Cerebellar nuclear complex (tissue), 1 donor: ENCODE results near the gene ZNF710.
"Not testable (repeated sequence)": the region's sequence is repeated elsewhere in the genome, so short reads cannot be mapped to it uniquely, and the experiment has no call there.

Source experiments
- DNase-seq, 2 experiments: peaks; one replicate each; lab custom pipeline; 2025; lab: John Stamatoyannopoulos, UW

The ZNF710 gene

DNA sequence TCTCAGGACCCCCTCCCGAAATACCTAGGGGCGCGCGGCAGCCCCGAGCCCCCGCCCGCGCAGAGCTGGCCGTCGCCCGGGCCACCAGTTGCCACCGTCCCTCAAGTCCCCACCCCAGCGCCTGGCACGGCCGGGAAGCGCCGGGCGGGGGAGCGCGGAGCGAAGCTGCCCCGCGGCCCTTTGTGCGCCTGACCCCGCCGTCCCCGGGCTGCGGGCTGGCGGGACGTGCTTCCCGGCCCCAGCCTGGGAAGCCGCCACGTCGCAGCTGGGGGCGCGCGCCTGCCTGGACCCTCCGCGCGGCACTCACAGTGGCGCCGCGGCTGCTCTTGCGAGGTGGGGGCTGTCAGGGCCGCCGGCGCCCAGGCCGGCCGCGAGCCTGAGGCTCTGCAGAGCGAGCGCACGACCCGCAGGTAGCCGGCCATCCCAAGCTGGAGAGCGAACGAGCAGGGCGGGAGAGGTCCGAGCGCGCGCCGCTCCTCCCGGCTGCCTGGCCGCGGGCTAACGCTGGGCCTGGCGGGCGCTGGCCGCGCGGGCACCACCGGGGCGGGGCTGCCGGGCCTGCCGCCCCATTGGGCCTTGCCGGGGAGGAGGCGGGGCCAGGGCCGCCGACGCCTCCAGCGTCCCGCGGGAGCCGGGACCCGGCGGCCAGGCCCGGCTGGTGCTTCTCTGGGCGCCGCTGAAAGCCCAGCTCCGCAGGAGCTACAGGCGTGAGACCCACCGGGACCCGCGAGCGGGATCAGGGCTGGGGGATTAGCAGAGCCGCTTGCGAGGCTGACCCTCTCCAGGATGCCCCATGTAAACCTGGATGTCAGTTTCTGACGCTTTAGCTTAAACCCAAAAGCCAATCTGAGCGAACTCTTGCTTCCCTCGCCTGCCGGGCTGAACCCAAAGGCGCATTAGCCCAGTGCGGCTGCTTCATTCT, 101.1 kb downstream of the ZNF710 start, which contains the start of gene IDH2:
Gene IDH2, minus strand, starts transcription at position 500 of the 922 bp plus-strand sequence. Its CDS starts 78 bp downstream, at position 422.
- peak in 1 of 2 experiments; percentile 19 for DNase-seq

DNA sequence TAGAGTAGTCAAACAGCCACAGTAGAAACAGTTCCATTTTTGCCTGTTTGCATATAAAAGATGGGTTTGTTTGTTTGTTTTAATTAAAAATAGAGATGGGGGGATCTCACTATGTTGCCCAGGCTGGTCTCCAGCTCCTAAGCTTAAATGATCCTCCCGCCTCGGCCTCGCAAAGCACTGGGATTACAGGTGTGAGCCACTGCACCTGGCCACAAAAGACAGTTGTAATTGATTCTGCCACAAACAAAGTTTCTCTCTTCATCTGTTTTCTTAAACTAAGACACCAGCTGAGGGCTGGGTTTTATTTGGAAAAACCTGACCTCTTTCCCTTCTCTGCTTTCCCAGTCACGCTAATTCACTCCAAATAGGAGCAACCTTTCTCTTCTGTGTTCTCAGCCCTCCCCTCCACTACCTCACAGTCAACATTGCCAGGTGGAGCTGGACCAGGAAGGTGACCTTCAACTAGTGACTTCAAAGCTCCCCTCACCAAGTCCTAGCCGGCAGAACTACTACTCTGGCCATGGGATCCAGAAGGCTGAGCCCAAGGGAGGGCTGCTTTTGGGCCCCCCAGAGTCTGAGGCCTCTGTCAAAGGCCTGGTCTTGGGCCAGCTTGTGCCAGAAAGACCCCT, 102.7 kb downstream of the ZNF710 start:
- no peak for DNase-seq

DNA sequence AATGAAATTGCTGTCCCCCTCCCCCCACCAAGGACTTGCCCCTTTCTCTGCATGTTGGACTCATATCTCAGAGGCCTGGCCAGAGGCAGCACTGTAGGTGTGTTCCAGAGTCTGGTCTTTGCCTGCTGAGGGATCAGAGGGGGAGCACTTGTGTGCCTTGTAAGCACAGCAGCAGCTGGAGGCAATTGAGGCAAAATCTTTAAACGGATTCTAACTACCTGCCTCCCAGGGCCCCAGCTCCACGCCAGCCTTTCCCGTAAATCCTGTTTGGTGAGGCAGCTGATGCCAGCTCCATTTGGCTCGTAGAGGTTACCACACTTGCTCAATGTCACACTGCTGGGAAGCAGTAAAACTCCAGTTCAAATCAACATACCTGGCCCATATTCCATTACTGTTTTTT, 103.4 kb downstream of the ZNF710 start:
- no peak for DNase-seq

DNA sequence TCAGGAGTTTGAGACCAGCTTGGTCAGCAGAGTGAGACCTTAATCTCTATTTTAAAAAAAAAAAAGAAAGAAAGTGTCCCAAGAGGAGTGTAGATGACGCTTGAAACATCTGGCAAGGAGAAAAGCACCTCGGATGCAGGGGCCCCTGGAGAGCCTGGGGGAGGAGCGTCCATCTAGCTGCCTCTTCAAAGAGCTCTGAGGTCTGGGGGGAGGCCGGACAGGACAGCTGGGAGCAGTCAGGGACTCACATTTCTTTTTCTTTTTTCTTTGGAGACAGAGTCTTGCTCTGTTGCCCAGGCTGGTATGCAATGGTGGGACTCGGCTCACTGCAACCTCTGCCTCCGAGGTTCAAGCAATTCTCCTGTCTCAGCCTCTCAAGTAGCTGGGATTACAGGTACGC, 104.4 kb downstream of the ZNF710 start:
- no peak for DNase-seq

DNA sequence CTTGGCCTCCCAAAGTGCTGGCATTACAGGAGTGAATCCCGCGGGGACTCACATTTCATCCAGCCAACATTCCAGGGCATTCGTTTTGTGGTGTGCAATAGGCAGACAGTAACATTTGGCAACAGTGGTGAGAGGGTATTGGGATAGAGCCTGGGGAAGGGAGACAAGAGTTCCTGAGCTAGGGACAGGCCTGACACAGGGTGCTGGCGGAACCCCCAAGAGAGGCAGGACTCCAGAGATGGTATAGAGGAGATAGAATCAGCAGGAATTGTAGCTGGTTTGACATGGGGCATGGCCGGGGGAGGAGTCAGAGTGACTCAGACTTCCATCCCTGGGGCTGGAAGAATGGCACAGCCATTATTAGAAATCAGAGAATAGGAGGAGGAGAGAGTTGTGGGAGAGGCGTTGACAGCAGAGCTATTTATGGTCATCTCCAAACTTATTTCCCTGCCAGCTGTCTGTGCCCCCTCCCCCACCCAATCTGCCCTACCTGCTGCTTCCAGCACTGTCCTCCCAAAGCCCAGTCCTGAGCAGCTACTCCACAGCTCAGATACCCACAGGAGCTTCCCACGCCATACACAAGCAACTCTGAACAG, 105.5 kb downstream of the ZNF710 start:
- no peak for DNase-seq

DNA sequence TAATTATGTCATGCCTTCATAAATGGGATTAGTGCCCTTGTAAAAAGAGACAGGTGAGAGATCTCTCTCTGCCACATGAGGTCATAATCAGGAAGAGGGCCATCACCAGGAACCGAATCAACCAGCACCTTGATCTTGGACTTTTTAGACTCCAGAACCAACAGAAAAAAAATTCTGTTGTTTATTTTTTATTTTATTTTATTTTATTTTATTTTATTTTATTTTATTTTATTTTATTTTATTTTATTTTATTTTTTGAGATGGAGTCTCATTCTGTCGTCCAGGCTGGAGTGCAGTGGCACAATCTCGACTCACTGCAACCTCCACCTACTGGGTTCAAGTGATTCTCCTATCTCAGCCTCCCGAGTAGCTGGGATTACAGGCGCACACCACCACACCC, 106.9 kb downstream of the ZNF710 start:
- not testable (repeated sequence) for DNase-seq

DNA sequence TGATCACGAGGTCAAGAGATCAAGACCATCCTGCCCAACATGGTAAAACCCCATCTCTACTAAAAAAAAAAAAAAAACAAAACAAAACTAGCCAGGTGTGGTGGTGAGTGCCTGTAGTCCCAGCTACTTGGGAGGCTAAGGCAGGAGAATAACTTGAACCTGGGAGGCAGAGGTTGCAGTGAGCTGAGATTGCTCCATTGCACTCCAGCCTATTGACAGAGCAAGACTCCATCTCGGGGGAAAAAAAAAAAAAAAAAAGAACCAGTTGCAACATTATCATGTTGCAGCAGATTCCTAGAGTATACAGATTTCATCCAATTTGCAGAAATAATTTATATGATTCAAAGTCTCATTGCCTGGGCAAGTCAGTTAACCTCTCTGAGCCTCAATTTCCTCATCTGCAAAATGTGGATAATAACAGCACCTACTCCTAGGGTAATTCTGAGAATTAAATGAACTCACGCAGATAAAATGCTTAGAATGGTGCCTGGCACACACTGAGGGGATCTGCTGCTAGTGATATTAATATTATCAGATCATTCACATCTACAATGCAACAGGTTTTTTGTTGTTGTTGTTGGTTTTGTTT, 108.1 kb downstream of the ZNF710 start:
- DNase-seq: not testable (repeated sequence)

DNA sequence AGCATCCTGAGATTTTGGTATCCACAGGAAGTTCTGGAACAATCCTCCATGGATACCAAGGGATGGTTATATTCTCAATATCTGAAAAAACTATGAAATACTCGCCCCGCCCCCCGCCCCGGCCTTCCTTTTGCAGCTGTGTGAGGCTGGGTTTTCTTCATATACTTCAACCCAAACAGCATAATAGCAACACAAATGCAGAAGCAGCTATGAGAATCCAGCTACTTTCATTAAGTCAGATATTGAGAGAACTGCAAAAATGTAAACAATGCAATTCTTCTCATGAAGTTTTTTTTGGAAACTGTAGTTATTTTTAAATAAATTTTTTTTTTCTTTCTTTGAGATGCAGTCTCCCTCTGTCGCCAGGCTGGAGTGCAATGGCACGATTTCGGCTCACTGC, 112.0 kb downstream of the ZNF710 start:
- DNase-seq: no peak

DNA sequence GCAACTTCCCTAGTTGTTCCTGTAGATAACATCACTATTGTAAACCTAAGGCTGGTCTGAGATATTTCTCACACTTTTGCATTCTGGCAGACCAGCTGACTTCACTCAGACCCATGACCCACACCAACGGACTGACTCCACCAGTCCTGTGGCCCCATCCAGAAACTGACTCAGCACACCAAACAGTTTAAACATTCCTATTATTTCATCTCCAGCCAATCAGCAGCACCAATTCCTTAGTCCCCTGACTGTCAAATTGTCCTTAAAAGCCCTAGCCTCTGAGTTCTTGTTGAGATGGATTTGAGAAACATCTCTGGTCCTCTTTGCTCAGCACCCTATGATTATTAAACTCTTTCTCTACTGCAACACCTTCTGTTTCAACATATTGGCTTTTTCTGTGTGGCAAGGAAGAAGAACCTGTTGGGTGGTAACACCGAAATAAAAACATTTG, 113.4 kb downstream of the ZNF710 start:
- DNase-seq: no peak

DNA sequence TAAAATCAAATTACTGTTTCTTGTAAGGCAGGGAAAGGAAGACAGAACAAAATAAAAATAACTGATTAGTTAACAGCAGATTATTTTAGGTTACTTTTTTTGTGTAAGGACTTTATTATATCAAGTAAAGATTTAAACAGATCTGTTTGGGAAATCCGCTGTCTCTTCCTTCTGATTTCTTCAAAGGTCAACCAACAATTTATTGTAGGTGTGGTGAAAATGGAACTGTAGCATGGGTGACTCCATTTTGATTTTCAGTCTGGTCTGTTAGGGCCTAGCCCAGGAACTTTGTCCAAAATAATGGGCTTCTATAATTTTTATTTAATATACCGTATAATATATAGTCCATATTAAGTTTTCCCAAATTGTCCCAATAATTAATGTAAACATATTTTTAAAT, 114.7 kb downstream of the ZNF710 start:
- DNase-seq: no peak

DNA sequence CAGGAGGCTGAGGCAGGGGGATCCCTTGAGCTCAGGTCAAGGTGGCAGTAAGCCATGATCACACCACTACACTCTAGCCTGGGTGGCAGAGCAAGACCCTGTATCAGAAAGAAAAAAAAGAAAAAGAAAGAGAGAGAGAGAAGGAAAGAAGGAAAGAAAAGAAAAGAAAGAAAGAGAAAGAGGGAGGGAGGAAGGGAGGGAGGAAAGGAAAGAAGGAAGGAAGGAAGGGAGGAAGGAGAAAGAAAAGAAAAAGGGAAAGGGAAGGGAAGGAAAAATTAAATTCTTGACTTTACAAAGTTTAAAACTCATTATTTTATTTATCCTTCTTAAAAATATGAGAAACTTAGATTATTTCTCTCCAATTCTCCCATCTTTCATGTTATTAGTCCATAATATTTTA, 118.2 kb downstream of the ZNF710 start:
- DNase-seq: no peak

DNA sequence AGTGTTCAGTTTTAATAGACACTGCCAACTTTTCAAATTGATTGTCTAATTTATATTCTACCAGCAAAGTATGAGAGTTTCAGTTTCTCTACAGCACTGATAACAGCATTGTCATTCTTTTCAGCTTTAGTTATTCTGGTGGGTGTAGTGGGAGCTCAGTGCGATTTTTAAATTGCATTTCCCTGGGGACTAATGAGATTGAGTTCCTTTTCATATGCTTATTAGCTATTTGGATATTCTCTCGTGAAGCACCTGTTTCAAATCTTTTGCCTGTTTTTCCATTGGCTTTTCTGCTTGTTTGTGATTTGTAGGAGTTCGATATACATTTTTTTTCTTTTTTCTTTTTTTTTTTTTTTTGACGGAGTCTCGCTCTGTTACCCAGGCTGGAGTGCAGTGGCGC, 120.0 kb downstream of the ZNF710 start:
- DNase-seq: no peak

DNA sequence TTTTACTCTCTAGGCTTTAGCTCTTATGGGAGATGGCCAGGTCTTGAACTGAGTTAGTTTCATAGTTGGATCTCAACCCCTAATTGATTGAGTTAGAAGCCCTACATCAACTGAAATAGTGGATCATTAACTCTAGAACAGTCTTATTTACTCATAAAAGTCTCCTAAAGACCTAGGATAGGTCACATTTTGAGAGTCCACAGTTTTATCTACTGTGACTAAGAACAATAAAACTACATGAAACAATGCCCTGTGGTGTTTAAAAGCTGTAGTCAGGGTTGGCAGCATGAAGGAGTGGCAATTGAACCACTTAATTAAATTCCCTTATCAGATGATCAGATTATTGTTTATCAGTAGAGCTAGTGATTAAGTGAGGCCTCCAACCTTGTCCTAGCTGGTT, 123.4 kb downstream of the ZNF710 start:
- no peak for DNase-seq

DNA sequence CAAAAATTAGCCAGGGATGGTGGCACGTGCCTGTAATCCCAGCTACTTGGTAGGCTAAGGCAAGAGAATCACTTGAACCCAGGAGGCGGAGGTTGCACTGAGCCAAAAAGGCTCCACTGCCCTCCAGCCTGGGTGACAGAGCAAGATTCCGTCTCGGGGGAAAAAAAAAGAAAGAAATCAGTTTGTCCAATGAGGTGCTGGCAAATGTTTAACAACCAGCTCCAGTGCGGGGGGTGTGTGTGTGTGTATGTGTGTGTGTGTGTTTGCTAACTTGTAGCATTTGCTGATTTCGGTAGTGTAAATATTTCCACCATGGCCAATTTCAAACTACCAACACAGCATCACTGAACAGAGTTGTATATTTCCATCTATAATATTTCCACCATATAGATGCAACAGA, 124.9 kb downstream of the ZNF710 start:
- no peak for DNase-seq

DNA sequence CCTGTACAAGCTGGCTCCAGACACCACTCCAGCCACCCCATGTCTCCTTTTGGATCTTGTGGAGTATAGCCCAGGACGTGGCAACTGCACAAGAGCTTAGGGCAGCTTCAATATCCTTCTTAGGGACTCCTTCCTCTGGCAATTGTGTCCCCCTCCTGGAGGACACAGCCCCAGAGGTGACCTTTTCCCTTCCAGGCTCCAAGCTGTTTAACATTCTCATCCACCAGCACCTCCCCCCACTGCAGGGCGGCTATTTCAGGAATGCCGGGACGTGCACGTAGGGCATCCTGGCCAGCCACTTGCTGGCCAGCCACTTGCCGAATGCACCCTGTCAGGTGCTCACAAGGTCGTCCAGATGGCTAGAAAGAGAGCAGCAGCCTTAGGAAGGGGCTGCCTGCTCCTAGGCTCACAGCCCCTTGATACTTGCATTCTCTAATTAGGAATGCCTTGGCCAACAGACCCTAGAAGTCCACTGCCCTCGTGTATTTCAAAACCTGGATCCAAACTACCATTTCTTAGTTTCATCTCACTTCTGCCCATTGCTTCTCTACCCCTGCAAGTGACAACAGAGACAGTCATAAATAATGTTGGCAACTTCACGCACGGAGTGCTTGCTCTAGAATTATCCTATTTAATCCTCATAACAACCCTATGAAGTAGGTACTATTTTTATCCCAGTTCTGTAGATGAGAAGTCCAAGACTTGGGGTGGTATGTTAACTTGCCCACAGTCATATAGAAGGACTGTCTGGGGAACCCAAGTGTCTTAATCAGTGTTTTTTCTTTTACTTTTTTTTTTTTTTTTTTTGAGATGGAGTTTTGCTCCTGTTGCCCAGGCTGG, 125.7 kb downstream of the ZNF710 start:
- DNase-seq: no peak

DNA sequence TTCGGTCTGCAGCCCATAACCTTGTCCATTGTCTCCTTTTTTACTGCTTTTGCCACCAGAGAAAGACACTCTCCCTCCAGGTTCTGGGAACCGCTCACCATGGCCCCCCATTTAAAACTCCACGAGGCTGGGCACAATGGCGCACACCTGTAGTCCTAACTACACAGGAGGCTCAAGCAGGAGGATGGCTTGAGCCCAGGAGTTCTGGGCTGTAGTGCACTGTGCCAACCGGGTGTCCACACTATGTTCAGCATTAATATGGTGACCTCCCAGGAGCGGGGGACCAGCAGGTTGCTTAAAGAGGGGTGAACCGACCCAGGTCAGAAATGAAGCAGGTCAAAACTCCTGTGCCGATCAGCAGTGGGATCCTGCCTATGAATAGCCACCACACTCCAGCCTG, 129.2 kb downstream of the ZNF710 start:
- no peak for DNase-seq
